ENCODE measurements around the gene GRIK2. TPM values are rescaled to one million over a fixed set of nuclear protein-coding genes. Genes with fewer than 3 reads are reported as not detected.

Gene GRIK2
- total RNA-seq, 2 experiments from 2014 or later: not detected

GRCh38 chr6:101935732-101936131 is 542.2 kb downstream of the GRIK2 start:
- ChIA-PET POLR2A (no interaction called here), CTCF (no interaction called here)

GRCh38 chr6:101936516-101936915 is 543.0 kb downstream of the GRIK2 start:
- POLR2A ChIA-PET: no interaction called here
- CTCF ChIA-PET: no interaction called here

DNA sequence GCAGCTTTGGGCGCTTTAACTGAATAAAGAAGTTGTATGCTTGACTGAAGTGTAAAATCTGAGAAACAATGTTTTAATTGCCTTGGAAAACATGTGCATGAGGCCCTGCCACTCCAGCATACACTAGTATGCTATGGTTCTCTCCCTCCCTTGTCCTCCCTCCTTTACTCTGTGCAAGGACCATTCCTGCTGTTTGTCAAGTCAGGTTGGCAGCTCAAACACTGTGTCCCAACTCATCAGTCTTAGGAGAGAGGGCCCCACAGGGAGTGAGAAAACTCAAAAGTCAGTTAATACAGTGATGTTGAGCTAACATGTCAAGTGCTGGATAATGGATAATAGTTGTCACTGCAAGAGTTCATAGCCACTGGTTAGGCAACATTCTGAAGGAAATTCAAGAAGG is 543.6 kb downstream of the GRIK2 start:
- CTCF ChIA-PET: no interaction called here
- POLR2A ChIA-PET: no interaction called here

DNA sequence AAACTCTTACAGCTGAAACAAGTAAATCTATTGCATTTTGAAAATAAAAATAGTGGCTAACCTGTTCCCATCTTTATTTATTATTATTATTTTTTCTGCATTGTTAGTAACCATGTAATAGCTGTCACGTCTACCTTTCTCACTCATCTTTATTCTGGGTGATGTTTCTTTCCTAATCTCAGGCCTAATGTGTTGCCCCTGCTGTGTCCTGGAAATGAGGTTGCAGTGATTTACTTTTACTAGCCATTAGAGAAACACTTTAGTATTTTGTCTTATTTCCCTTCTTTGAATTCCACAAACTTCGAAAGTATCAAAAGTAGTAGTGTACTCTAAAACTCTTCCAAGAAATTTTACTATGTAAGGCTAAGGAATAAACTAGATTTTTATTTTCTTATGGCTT is 546.9 kb downstream of the GRIK2 start:
- POLR2A ChIA-PET: no interaction called here
- CTCF ChIA-PET: no interaction called here

- ChIA-PET POLR2A (no interaction called here), CTCF (no interaction called here)
These were observed 563.5 kb downstream of the GRIK2 start for GRCh38 chr6:101956961-101957360.

- ChIA-PET CTCF (no interaction called here), POLR2A (no interaction called here)
These were observed 567.8 kb downstream of the GRIK2 start for GRCh38 chr6:101961357-101961756.

- ChIA-PET CTCF (no interaction called here), POLR2A (no interaction called here)
These were observed 587.4 kb downstream of the GRIK2 start for GRCh38 chr6:101980924-101981323.

DNA sequence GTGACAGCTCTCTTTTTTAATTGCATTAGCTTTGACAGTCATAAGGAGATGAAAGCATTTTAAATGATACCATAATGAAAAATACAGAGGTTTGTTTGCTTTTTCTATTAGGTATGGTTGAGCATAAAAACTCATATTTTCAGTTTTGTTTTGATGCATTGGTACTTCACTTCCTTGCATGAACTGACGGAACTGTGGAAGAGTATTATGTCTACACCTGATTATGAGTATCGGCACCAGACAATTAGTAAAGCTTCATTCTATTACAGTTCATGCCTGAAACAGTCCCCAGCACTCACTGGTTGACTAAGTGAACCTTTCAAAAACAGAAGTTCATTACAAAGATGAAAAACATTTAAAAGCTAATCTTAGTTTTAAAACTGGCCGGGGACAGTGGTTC is 593.0 kb downstream of the GRIK2 start:
- ChIA-PET POLR2A (no interaction called here), CTCF (no interaction called here)

- POLR2A ChIA-PET: no interaction called here
- CTCF ChIA-PET: no interaction called here
These were observed 598.8 kb downstream of the GRIK2 start for GRCh38 chr6:101992286-101992685.

- POLR2A ChIA-PET: no interaction called here
- CTCF ChIA-PET: no interaction called here
These were observed 601.0 kb downstream of the GRIK2 start for GRCh38 chr6:101994521-101994920.

GRCh38 chr6:102015431-102015830 is 621.9 kb downstream of the GRIK2 start:
- POLR2A ChIA-PET: no interaction called here
- CTCF ChIA-PET: no interaction called here

GRCh38 chr6:102022281-102022680 is 628.8 kb downstream of the GRIK2 start:
- CTCF ChIA-PET: no interaction called here
- POLR2A ChIA-PET: no interaction called here

DNA sequence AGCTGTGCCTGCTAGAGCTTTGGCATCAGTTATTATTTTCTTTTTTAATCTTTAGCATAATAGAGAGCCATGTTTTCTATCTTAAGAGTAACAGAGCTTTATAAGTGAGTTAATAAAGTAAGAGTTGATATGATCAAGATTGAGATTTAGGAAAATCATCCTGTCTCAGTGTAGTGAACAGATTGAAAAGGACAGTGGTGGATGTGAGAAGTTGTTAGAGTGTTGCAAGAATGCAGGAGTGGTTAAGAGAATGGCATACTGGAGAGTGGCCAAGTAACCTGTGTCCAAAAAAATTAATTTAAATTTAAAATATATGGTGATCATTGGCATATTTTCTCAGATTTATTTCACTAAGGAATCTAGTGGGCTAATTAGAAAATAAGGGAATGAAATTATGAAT is 629.3 kb downstream of the GRIK2 start:
- ChIA-PET CTCF (no interaction called here), POLR2A (no interaction called here)

GRCh38 chr6:102023977-102024657 is 630.6 kb downstream of the GRIK2 start:
- ChIA-PET POLR2A (no interaction called here), CTCF (no interaction called here)

GRCh38 chr6:102026649-102027048 is 633.1 kb downstream of the GRIK2 start:
- CTCF ChIA-PET: no interaction called here
- POLR2A ChIA-PET: no interaction called here

DNA sequence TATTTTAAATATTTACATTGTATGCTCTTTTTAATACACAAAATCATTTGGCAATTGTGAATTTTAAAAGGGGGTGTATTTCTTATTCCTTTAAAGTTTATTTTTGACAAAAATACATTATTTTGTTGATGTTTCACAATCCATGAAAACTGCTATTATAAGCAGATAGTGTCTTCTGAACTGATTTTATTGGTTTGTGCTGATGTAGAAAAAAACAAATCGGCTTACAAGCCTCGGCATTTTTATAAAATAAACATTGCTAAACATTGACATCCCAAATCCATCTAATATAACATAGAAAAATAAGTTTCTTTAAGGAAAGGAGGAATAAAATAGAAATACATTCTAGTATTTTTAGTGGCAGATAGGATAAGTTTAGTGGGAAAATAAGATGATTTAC is 634.7 kb downstream of the GRIK2 start:
- ChIA-PET POLR2A (no interaction called here), CTCF (no interaction called here)

DNA sequence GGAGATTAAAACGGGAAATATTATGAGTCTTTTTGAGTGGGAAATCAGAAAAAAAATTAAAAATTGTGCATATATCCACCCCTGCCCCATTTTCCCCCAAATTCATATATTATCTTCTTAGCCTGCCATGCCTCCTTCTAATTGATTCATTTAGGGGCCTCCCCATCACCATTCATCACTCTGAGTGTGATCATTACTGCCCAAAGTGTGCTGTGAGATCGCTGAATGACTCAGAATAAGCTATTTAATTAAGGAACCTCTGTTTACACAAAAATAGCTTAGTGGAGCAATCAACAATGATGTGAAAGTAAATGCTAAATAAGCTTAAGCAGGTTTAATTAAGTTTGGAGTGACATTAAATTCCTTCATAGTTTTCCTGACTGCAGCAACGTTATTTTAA is 645.5 kb downstream of the GRIK2 start:
- ChIA-PET POLR2A (no interaction called here), CTCF (no interaction called here)

DNA sequence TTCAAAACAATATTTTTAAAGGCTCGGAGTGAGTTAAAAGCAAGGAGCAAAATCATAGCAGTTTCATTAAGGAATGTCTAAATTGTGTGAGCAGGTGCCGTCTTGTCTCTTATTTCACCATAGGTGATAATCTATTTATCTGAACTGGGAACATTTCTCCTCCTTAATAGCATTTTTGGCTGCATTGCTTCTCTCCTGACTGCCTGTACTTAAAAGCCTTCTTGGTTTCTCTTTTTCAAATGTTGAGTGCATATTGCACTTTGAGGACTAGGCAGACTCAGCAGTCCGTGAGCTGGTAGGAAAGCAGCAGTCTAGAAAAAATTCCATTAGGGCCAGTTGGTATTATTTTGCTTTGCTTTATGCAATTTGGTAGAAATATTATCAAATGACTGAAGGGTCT is 645.9 kb downstream of the GRIK2 start:
- ChIA-PET POLR2A (no interaction called here), CTCF (no interaction called here)

DNA sequence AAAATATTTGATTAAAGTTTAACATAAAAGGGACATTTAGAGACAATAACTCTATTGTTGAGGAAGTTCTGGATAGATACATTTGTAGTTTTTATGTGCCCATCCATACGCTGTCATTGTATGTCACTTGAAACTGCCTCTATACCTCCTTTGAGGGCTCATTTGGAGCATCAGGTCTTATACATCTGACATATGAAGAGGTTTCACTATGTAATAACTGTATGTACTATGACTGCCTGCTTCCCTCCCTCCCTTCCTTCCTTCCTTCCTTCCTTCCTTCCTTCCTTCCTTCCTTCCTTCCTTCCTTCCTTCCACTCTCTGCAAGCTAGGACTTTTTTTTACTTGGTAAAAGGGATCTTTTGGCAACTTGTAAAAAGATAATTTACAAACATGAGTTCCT is 657.5 kb downstream of the GRIK2 start:
- POLR2A ChIA-PET: no interaction called here

DNA sequence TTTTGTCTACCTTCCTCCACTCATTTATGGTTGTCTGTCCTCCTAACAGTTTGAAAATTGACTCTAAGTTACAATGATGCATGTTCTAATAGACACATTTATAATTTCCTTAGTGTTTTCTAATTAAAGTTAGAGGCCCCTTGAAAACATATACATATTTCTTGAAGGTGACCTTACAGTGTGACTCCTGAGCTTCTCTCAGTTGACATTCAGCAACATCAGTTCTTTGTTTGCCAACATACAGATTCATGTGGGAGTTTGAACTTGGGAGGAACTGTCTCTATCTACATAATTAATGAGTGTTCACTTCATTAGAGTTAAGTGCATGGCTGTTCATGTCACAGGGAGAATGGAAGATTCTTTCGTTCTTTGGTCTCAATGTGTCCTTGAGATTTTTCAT is 658.2 kb downstream of the GRIK2 start:
- ChIA-PET POLR2A (no interaction called here), CTCF (no interaction called here)

More for the DNA sequence above, 657.5 kb downstream of the GRIK2 start:
- CTCF ChIA-PET: no interaction called here

GRCh38 chr6:102064142-102064541 is 670.6 kb downstream of the GRIK2 start:
- ChIA-PET POLR2A (no interaction called here), CTCF (no interaction called here)

GRCh38 chr6:102066301-102066700 is 672.8 kb downstream of the GRIK2 start:
- POLR2A ChIA-PET: no interaction called here

DNA sequence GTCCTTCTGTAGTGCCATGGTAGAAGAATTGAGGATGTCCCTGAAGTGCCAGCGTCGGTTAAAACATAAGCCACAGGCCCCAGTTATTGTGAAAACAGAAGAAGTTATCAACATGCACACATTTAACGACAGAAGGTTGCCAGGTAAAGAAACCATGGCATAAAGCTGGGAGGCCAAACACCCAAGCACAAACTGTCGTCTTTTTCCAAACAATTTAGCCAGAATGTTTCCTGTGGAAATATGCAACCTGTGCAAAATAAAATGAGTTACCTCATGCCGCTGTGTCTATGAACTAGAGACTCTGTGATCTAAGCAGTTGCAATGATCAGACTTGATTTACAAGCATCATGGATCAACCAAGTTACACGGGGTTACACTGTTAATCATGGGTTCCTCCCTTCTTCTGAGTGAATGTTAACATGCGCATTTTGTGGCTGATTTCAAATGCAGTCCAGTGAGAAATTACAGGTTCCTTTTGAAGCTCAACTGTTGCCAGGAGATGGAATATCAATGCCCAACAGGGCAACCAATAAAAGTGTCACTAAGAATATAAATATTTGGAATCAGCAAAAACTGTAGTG is 674.9 kb downstream of the GRIK2 start:
- POLR2A ChIA-PET: no interaction called here
- CTCF ChIA-PET: no interaction called here

More at GRCh38 chr6:102066301-102066700, 672.8 kb downstream of the GRIK2 start:
- CTCF ChIA-PET: no interaction called here
